H1 (cell line): ENCODE measurements around the gene SPDEF. TPM values are rescaled to one million over a fixed set of nuclear protein-coding genes. Genes with fewer than 3 reads are reported as not detected.

ENCODE experiments used
- CTCF ChIA-PET: fragments of 300-600 bp; sonication (Branson Sonifier 250); formaldehyde crosslinking; loops from one replicate; lab custom pipeline; 2021; ENCODE audit not compliant: partially characterized antibody; lab: Charles Lee
- POLR2A ChIA-PET: fragments of 300-600 bp; sonication (Branson Sonifier 250); formaldehyde crosslinking; loops from one replicate; lab custom pipeline; 2021; ENCODE audit warnings: inconsistent platforms; ENCODE audit not compliant: partially characterized antibody; lab: Charles Lee
- DNase-seq, 2 experiments: peaks; one replicate each; pipeline versions ENCODE4 v3.0.0 to v3.0.0-alpha.2; 2010 to 2022; ENCODE audit warnings: low spot score in 2 of 2, low read depth in 1 of 2, mixed read lengths in 1 of 2
- FAIRE-seq: peaks from 2 replicates; lab custom pipeline; 2011; peaks lifted over from hg19 to GRCh38; lab: Jason Lieb, UNC
- H2AFZ ChIP-seq: 2 replicates; pipeline ENCODE4 v1.8.1; 2012; ENCODE audit warnings: low read length, inconsistent platforms
- H2AK5ac ChIP-seq: 2 replicates; pipeline ENCODE4 v1.6.1; 2013; ENCODE audit warnings: low read depth, low read length
- H2BK120ac ChIP-seq: replicated peaks from 2 replicates; pipeline ENCODE3; 2013; ENCODE audit warnings: low read depth, low read length, inconsistent platforms
- H2BK12ac ChIP-seq: 2 replicates; pipeline ENCODE4 v1.6.1; 2013; ENCODE audit warnings: low read depth, low read length
- H2BK15ac ChIP-seq: 2 replicates; pipeline ENCODE4 v1.6.1; 2013; ENCODE audit warnings: low read length
- H2BK20ac ChIP-seq: 2 replicates; pipeline ENCODE4 v1.6.1; 2013; ENCODE audit warnings: low read length
- H2BK5ac ChIP-seq: 2 replicates; pipeline ENCODE4 v1.6.1; 2013; ENCODE audit warnings: low read depth, low read length
- H3K14ac ChIP-seq: 2 replicates; pipeline ENCODE4 v1.6.1; 2013; ENCODE audit warnings: inconsistent platforms; ENCODE audit not compliant: insufficient read length
- H3K18ac ChIP-seq: 2 replicates; pipeline ENCODE4 v1.6.1; 2013; ENCODE audit warnings: low read length; ENCODE audit errors: extremely low read depth
- H3K23ac ChIP-seq: 2 replicates; pipeline ENCODE4 v1.6.1; 2013; ENCODE audit warnings: inconsistent platforms; ENCODE audit not compliant: insufficient read length
- H3K23me2 ChIP-seq: 2 replicates; pipeline ENCODE4 v1.6.1; 2013; ENCODE audit warnings: low read depth, low read length
- H3K27ac ChIP-seq: 2 replicates; pipeline ENCODE4 v1.6.1; 2011; ENCODE audit warnings: low read depth, low read length, inconsistent platforms
- H3K27me3 ChIP-seq, 4 experiments: replicated peaks in 1 of 4; 1 replicate in 1 of 4; 2 replicates in 3 of 4; pipeline versions ENCODE4 v1.6.1 to v1.8.1; 2011 to 2013; ENCODE audit warnings: low read length in 3 of 4, mild to moderate bottlenecking in 3 of 4, inconsistent platforms in 2 of 4, mixed read lengths in 2 of 4, moderate library complexity in 1 of 4; ENCODE audit not compliant: control insufficient read depth in 3 of 4, insufficient read depth in 3 of 4; ENCODE audit errors: extremely low read depth in 1 of 4
- H3K36me3 ChIP-seq, 4 experiments: 2 replicates each; pipeline versions ENCODE4 v1.6.1 to v1.8.1; 2011 to 2013; ENCODE audit warnings: mild to moderate bottlenecking in 4 of 4, low read length in 3 of 4, moderate library complexity in 2 of 4, control low read depth in 1 of 4, inconsistent platforms in 1 of 4; ENCODE audit not compliant: insufficient read depth in 4 of 4, control insufficient read depth in 2 of 4
- H3K4ac ChIP-seq: replicated peaks from 2 replicates; pipeline ENCODE3; 2013; ENCODE audit warnings: low read length, low read depth, mixed read lengths, inconsistent platforms; ENCODE audit not compliant: insufficient read length
- H3K4me1 ChIP-seq, 4 experiments: replicated peaks in 1 of 4; 1 replicate in 1 of 4; 2 replicates in 3 of 4; pipeline versions ENCODE4 v1.6.1 to v1.8.1; 2011 to 2013; ENCODE audit warnings: low read length in 3 of 4, inconsistent platforms in 2 of 4, mixed read lengths in 1 of 4; ENCODE audit not compliant: insufficient read depth in 4 of 4, control insufficient read depth in 3 of 4
- H3K4me2 ChIP-seq, 2 experiments: 2 replicates each; pipeline versions ENCODE4 v1.6.1 to v1.8.1; 2011 to 2013; ENCODE audit warnings: low read depth in 2 of 2, low read length in 2 of 2, control low read depth in 1 of 2, inconsistent platforms in 1 of 2, mild to moderate bottlenecking in 1 of 2; ENCODE audit not compliant: insufficient read depth in 1 of 2
- H3K4me3 ChIP-seq, 4 experiments: fragments of 200-600, 300-600 bp in 1 of 4; sonication (generic), shearing (Covaris generic), sonication (Bioruptor Twin) in 1 of 4; 2 replicates each; pipeline versions ENCODE4 v1.5.1 to v1.8.1; 2011 to 2016; ENCODE audit warnings: low read length in 4 of 4, low read depth in 3 of 4, control low read depth in 2 of 4, inconsistent platforms in 2 of 4, mild to moderate bottlenecking in 2 of 4, mixed read lengths in 1 of 4, moderate library complexity in 1 of 4; ENCODE audit not compliant: insufficient read depth in 2 of 4; ENCODE audit errors: extremely low read depth in 1 of 4
- H3K56ac ChIP-seq: replicated peaks from 2 replicates; pipeline ENCODE3; 2013; ENCODE audit warnings: low read depth, mild to moderate bottlenecking, mixed read lengths, low read length, inconsistent platforms; ENCODE audit not compliant: insufficient read length
- H3K79me1 ChIP-seq: 2 replicates; pipeline ENCODE4 v1.6.1; 2013; ENCODE audit warnings: low read depth, low read length, control low read depth
- H3K79me2 ChIP-seq, 2 experiments: 2 replicates each; pipeline versions ENCODE4 v1.6.1 to v1.8.1; 2012 to 2013; ENCODE audit warnings: low read length in 2 of 2, mild to moderate bottlenecking in 2 of 2, inconsistent platforms in 1 of 2; ENCODE audit not compliant: insufficient read depth in 2 of 2, control insufficient read depth in 1 of 2
- H3K9ac ChIP-seq, 4 experiments: replicated peaks in 1 of 4; 1 replicate in 1 of 4; 2 replicates in 3 of 4; pipeline versions ENCODE4 v1.6.1 to v1.8.1; 2011 to 2013; ENCODE audit warnings: low read depth in 3 of 4, low read length in 3 of 4, control low read depth in 2 of 4, mild to moderate bottlenecking in 2 of 4, moderate library complexity in 2 of 4, inconsistent platforms in 1 of 4; ENCODE audit errors: extremely low read depth in 1 of 4
- H3K9me3 ChIP-seq, 2 experiments: 2 replicates each; pipeline versions ENCODE4 v1.6.1 to v1.8.1; 2012 to 2013; ENCODE audit warnings: mild to moderate bottlenecking in 2 of 2, moderate library complexity in 2 of 2, control low read depth in 1 of 2, inconsistent platforms in 1 of 2, low read depth in 1 of 2, low read length in 1 of 2, mixed read lengths in 1 of 2; ENCODE audit not compliant: insufficient read depth in 2 of 2
- H4K20me1 ChIP-seq, 2 experiments: replicated peaks in 1 of 2; 2 replicates each; pipeline versions ENCODE3 to v1.8.1; 2011 to 2013; ENCODE audit warnings: inconsistent platforms in 2 of 2, low read length in 2 of 2, mild to moderate bottlenecking in 1 of 2; ENCODE audit not compliant: insufficient read depth in 2 of 2, control insufficient read depth in 1 of 2
- H4K5ac ChIP-seq: 2 replicates; pipeline ENCODE4 v1.6.1; 2013; ENCODE audit warnings: low read length, low read depth, mixed read lengths, inconsistent platforms; ENCODE audit not compliant: insufficient read length
- H4K8ac ChIP-seq: 2 replicates; pipeline ENCODE4 v1.8.0; 2013; ENCODE audit warnings: mild to moderate bottlenecking, moderate library complexity, low read length, inconsistent platforms; ENCODE audit not compliant: insufficient read depth; ENCODE audit errors: extremely low read depth
- H4K91ac ChIP-seq: replicated peaks from 2 replicates; pipeline ENCODE3; 2013; ENCODE audit warnings: low read length, mixed read lengths, inconsistent platforms; ENCODE audit not compliant: insufficient read length
- ATF3 ChIP-seq: IDR thresholded peaks from 2 replicates; pipeline ENCODE4 v1.6.1; 2011; ENCODE audit warnings: low read depth, mild to moderate bottlenecking, low read length; ENCODE audit not compliant: insufficient read depth
- BACH1 ChIP-seq: IDR thresholded peaks from 2 replicates; pipeline ENCODE4 v1.6.1; 2012; ENCODE audit warnings: low read length, improper control_type of control experiment
- CBX8 ChIP-seq: fragments of 300-800, 300-1000 bp; sonication (generic); IDR thresholded peaks from 2 replicates; pipeline ENCODE4 v1.7.1; 2016; ENCODE audit warnings: low read depth, low read length, borderline replicate concordance
- CTCF ChIP-seq, 3 experiments: IDR thresholded peaks; 1 replicate in 2 of 3; 2 replicates in 1 of 3; pipeline versions ENCODE4 v1.5.1 to v1.6.1; 2011; ENCODE audit warnings: low read length in 3 of 3, mild to moderate bottlenecking in 3 of 3, inconsistent platforms in 2 of 3, low read depth in 1 of 3, moderate library complexity in 1 of 3; ENCODE audit not compliant: insufficient read depth in 1 of 3; ENCODE audit errors: control extremely low read depth in 1 of 3
- EZH2 ChIP-seq: fragments of 200-600 bp; sonication (generic); IDR thresholded peaks from 2 replicates; pipeline ENCODE4 v1.7.1; 2012; ENCODE audit warnings: low read depth, mild to moderate bottlenecking, moderate library complexity, low read length, inconsistent platforms; ENCODE audit not compliant: severe bottlenecking
- PHF8 ChIP-seq: fragments of 200-600 bp; sonication (generic); conservative IDR thresholded peaks from 2 replicates; pipeline ENCODE4 v1.7.1; 2012; ENCODE audit warnings: low read depth, mild to moderate bottlenecking, inconsistent platforms, low read length, moderate library complexity
- RBBP5 ChIP-seq: IDR thresholded peaks from 2 replicates; pipeline ENCODE4 v1.7.1; 2012; ENCODE audit warnings: low read depth, mild to moderate bottlenecking, inconsistent platforms, low read length, moderate library complexity, borderline replicate concordance
- SAP30 ChIP-seq: fragments of 300-600 bp; sonication (generic); IDR thresholded peaks from 2 replicates; pipeline ENCODE4 v1.7.1; 2012; ENCODE audit warnings: low read length, moderate library complexity, mild to moderate bottlenecking, inconsistent platforms; ENCODE audit not compliant: insufficient read depth, insufficient replicate concordance
- TCF12 ChIP-seq: IDR thresholded peaks from 2 replicates; pipeline ENCODE4 v1.6.1; 2011; ENCODE audit warnings: low read depth, mild to moderate bottlenecking, low read length
- WGBS, 2 experiments: shearing (Covaris generic) in 1 of 2; methylation state at CpG; one replicate each; pipeline versions ENCODE4 v1.1.6 to v1.1.7; 2013 to 2015; ENCODE audit warnings: low lambda C conversion rate in 2 of 2, mixed read lengths in 2 of 2, inconsistent platforms in 1 of 2, low coverage in 1 of 2, missing lambda C conversion rate in 1 of 2; ENCODE audit not compliant: insufficient replicate concordance in 2 of 2, insufficient coverage in 1 of 2, insufficient read length in 1 of 2; ENCODE audit errors: extremely low coverage in 1 of 2, missing lambda C conversion rate in 1 of 2; 5-methylcytosine and 5-hydroxymethylcytosine counted together
- polyA plus RNA-seq, 7 experiments: library from polyadenylated mRNA; depleted of rRNA in 3 of 7; stranded (reverse) in 5 of 7; unstranded in 2 of 7; fragments of >200 nt in 5 of 7; fragments of 200-250 nt in 2 of 7; gene quantifications; 1 replicate in 5 of 7; 2 replicates in 1 of 7; 4 replicates in 1 of 7; pipeline versions ENCODE4 v1.2.1 to v1.2.3, GENCODE V29; 2011 to 2013; ENCODE audit warnings: missing spikeins in 2 of 7, mixed read lengths in 2 of 7
- total RNA-seq: library from RNA; stranded (reverse); fragmentation: NEBNext Ultra II Directional; extraction: Animal tissue kit (Norgen Biotek cat#: 25700); gene quantifications from 2 replicates; pipeline ENCODE4 v1.2.1, GENCODE V29; 2021

Gene SPDEF
- total and polyA plus RNA-seq, 2 of the 8 experiments (the other 6 are each of a cell fraction or from before 2014, with no cell fraction given) = 0.15 to 0.30 TPM

GRCh38 chr6:34589140-34589539 lies 33.0 kb upstream of the SPDEF start:
- ChIA-PET POLR2A (no interaction called here), CTCF (interaction anchor here (0.8 to 1.9 kb wide), 5 partner anchors 12 to 393 kb away, joined by 3 to 8 read pairs (median 3); no protein-coding TSS in a partner anchor)
- Histone ChIP-seq H3K23ac (no peak overlapping the region), H2BK5ac (no peak overlapping the region), H2AFZ (no peak overlapping the region), H3K14ac (no peak overlapping the region), H4K91ac (no peak overlapping the region), H3K9me3 (no peaks in the 10 kb centered on the region), H2BK15ac (no peak overlapping the region), H3K79me2 (peaks cover 0 to 24% of the 10 kb centered on the region in 2 experiments; a peak in 2 of 4 replicates), H2BK12ac (no peak overlapping the region), H4K5ac (no peak overlapping the region), H3K56ac (no peak overlapping the region), H3K4ac (no peak overlapping the region), H3K4me3 (no peak overlapping the region), H3K18ac (no peak overlapping the region), H3K9ac (no peak overlapping the region), H4K20me1 (peaks cover 3 to 6% of the 10 kb centered on the region in 2 experiments), H3K4me1 (peaks cover 3 to 22% (median 12%) of the 10 kb centered on the region in 4 experiments; a peak in 6 of 7 replicates), H3K36me3 (no peaks in the 10 kb centered on the region), H3K23me2 (0 out of 2 replicates have a peak, but pooled peaks cover 2% of the 10 kb centered on the region), H2BK20ac (no peak overlapping the region), H3K4me2 (no peak overlapping the region), H2AK5ac (no peak overlapping the region), H3K27ac (no peak overlapping the region), H4K8ac (no peak overlapping the region), H3K79me1 (peaks cover 12% of the 10 kb centered on the region), H3K27me3 (no peaks in the 10 kb centered on the region), H2BK120ac (no peak overlapping the region)
- DNase-seq (no peak), FAIRE-seq (no peak)
- WGBS, 2 experiments = 82% methylated on average over 2 of the region's 2 CpGs; no CpG with 5 or more reads in 1 of the 2 experiments
- no peak for TF ChIP-seq CTCF (IDR thresholded peaks at IDR 0.05; ENCODE audit: control extremely low read depth in 1 of 3, insufficient read depth in 1 of 3, low read depth in 1 of 3, low read length in 3 of 3)
- no peak for TF ChIP-seq BACH1
- no peak for TF ChIP-seq RBBP5
- no peak for TF ChIP-seq CBX8
- no peak for TF ChIP-seq EZH2
- TF ChIP-seq SAP30 = no peak
- TF ChIP-seq PHF8 = no peak
- no peak for TF ChIP-seq ATF3
- TF ChIP-seq TCF12 = no peak
